ENCODE results near the gene NEO1. TPM values are rescaled to one million over a fixed set of nuclear protein-coding genes. Genes with fewer than 3 reads are reported as not detected.

Gene NEO1
- total RNA-seq, 1 donor, result 55.4 TPM

DNA sequence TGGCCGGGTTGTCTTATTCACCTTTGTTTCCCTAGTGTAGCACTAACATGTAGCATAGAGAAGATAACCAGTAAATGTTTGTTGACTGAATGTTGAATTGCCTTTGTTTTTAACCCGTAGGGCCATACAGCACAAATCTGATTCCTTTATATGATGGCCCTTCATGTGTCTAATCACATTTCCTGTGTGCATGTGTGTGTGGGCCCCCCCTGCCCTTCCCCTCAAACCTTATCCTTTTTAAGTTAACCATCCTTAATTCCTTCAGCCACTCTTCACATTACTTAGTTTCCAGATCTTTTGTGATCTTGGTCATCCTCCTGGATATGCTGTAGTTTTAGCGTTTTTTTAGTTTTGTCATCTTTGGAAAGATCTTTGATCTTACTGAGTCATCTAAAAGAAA, 4.2 kb downstream of the NEO1 start:
- no peak overlapping the region for H3K4me3 ChIP-seq (ENCODE audit: insufficient read depth, low read length)
- H3K4me1 ChIP-seq (ENCODE audit: insufficient read depth, low read length), result peaks cover 5% of the 10 kb centered on the region
- no peak overlapping the region for H2AFZ ChIP-seq (ENCODE audit: low read length)
- TF ChIP-seq, protein P1, sequence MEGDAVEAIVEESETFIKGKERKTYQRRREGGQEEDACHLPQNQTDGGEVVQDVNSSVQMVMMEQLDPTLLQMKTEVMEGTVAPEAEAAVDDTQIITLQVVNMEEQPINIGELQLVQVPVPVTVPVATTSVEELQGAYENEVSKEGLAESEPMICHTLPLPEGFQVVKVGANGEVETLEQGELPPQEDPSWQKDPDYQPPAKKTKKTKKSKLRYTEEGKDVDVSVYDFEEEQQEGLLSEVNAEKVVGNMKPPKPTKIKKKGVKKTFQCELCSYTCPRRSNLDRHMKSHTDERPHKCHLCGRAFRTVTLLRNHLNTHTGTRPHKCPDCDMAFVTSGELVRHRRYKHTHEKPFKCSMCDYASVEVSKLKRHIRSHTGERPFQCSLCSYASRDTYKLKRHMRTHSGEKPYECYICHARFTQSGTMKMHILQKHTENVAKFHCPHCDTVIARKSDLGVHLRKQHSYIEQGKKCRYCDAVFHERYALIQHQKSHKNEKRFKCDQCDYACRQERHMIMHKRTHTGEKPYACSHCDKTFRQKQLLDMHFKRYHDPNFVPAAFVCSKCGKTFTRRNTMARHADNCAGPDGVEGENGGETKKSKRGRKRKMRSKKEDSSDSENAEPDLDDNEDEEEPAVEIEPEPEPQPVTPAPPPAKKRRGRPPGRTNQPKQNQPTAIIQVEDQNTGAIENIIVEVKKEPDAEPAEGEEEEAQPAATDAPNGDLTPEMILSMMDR (IDR thresholded peaks at IDR 0.05; ENCODE audit: extremely low read depth, low read depth, low read length), result no peak
- no peak overlapping the region for H3K4me2 ChIP-seq (ENCODE audit: insufficient read depth, low read length)
- H3K9me3 ChIP-seq (ENCODE audit: low read depth, low read length), result no peaks in the 10 kb centered on the region
- H4K20me1 ChIP-seq (ENCODE audit: insufficient read depth, low read length), result peaks cover 4% of the 10 kb centered on the region
- H3K36me3 ChIP-seq (ENCODE audit: insufficient read depth, low read length), result no peaks in the 10 kb centered on the region
- peaks cover 26% of the 10 kb centered on the region for H3K27me3 ChIP-seq (ENCODE audit: insufficient read depth, low read length)
- H3K27ac ChIP-seq (ENCODE audit: low read depth, low read length), result no peak overlapping the region
- peak; percentile 23 for DNase-seq (ENCODE audit: insufficient read length, low spot score, missing footprints)
- H3K79me2 ChIP-seq (ENCODE audit: insufficient read depth, low read length), result no peaks in the 10 kb centered on the region

DNA sequence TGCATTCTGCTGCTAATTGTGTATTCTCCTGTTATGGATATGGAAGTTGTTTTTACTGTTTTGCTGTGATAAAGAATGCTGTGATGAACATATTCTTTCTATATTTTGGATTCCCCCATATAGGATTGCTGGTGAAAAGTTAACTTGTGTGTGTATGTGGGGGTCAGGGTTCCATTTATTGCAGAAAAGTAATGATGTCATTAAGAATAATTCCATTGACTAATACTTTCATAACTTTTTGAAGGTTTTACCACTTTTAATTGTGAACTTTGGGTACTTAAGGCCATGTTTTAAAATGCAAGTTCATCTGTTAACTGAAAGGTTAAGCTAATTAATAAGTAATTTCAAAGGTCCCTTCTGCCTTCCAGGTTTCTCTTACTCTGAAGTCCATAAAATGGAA, 6.2 kb downstream of the NEO1 start:
- no peak overlapping the region for H2AFZ ChIP-seq (ENCODE audit: low read length)
- TF ChIP-seq, protein P1 (IDR thresholded peaks at IDR 0.05; ENCODE audit: extremely low read depth, low read depth, low read length), result no peak
- H3K4me2 ChIP-seq (ENCODE audit: insufficient read depth, low read length), result no peak overlapping the region
- no peaks in the 10 kb centered on the region for H3K4me1 ChIP-seq (ENCODE audit: insufficient read depth, low read length)
- no peaks in the 10 kb centered on the region for H3K9me3 ChIP-seq (ENCODE audit: low read depth, low read length)
- H3K4me3 ChIP-seq (ENCODE audit: insufficient read depth, low read length), result no peak overlapping the region
- H3K79me2 ChIP-seq (ENCODE audit: insufficient read depth, low read length), result no peaks in the 10 kb centered on the region
- H3K27ac ChIP-seq (ENCODE audit: low read depth, low read length), result no peak overlapping the region
- peaks cover 28% of the 10 kb centered on the region for H3K27me3 ChIP-seq (ENCODE audit: insufficient read depth, low read length)
- peaks cover 4% of the 10 kb centered on the region for H4K20me1 ChIP-seq (ENCODE audit: insufficient read depth, low read length)
- DNase-seq (ENCODE audit: insufficient read length, low spot score, missing footprints), result no peak
- no peaks in the 10 kb centered on the region for H3K36me3 ChIP-seq (ENCODE audit: insufficient read depth, low read length)

DNA sequence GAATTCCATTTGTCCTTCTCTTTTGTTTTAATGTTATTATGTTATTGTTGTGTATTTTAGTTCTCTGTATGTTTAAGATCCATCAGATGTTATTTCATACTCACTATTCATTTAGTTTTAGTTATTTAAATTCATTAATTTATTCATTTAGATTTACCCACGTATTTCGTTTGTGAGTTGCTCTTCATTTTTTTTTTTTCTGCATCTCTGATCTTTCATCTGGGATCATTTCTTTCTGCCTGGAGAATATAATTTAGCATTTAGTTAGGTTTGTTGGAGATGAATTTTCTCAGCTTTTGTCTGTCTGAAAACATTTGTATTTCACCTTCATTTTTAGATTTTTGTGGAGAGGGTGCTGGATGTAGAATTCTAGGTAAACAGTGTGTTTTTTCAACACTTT, 12.9 kb downstream of the NEO1 start:
- no peaks in the 10 kb centered on the region for H3K9me3 ChIP-seq (ENCODE audit: low read depth, low read length)
- no peak overlapping the region for H3K4me3 ChIP-seq (ENCODE audit: insufficient read depth, low read length)
- peaks cover 11% of the 10 kb centered on the region for H3K27me3 ChIP-seq (ENCODE audit: insufficient read depth, low read length)
- no peaks in the 10 kb centered on the region for H3K4me1 ChIP-seq (ENCODE audit: insufficient read depth, low read length)
- no peaks in the 10 kb centered on the region for H3K79me2 ChIP-seq (ENCODE audit: insufficient read depth, low read length)
- H2AFZ ChIP-seq (ENCODE audit: low read length), result no peak overlapping the region
- H3K4me2 ChIP-seq (ENCODE audit: insufficient read depth, low read length), result no peak overlapping the region
- no peak overlapping the region for H3K27ac ChIP-seq (ENCODE audit: low read depth, low read length)
- H4K20me1 ChIP-seq (ENCODE audit: insufficient read depth, low read length), result no peaks in the 10 kb centered on the region
- TF ChIP-seq, protein P1 (IDR thresholded peaks at IDR 0.05; ENCODE audit: extremely low read depth, low read depth, low read length), result no peak
- no peaks in the 10 kb centered on the region for H3K36me3 ChIP-seq (ENCODE audit: insufficient read depth, low read length)
- no peak for DNase-seq (ENCODE audit: insufficient read length, low spot score, missing footprints)

DNA sequence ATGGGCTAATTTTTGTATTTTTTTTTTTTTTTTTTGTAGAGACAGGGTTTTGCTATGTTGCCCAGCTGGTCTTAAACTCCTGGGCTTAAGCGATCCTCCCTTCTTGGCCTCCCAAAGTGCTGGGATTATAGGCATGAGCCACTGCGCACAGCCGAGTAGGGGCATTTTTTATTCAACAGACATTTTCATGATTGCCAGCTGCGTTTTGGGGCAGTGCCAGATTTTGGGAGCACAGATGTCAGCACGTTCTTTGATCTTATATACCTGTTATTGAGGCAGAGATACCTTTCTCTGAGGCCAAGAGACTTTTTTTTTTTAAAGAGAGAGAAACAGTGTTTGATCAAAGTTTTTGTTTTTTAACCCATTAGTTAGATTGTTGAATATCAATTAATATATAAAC, 16.8 kb downstream of the NEO1 start:
- H3K27me3 ChIP-seq (ENCODE audit: insufficient read depth, low read length), result peaks cover 5% of the 10 kb centered on the region
- H3K4me3 ChIP-seq (ENCODE audit: insufficient read depth, low read length), result no peak overlapping the region
- no peak overlapping the region for H3K27ac ChIP-seq (ENCODE audit: low read depth, low read length)
- no peaks in the 10 kb centered on the region for H3K9me3 ChIP-seq (ENCODE audit: low read depth, low read length)
- H2AFZ ChIP-seq (ENCODE audit: low read length), result no peak overlapping the region
- TF ChIP-seq, protein P1 (IDR thresholded peaks at IDR 0.05; ENCODE audit: extremely low read depth, low read depth, low read length), result no peak
- H3K79me2 ChIP-seq (ENCODE audit: insufficient read depth, low read length), result no peaks in the 10 kb centered on the region
- no peaks in the 10 kb centered on the region for H3K4me1 ChIP-seq (ENCODE audit: insufficient read depth, low read length)
- no peak for DNase-seq (ENCODE audit: insufficient read length, low spot score, missing footprints)
- H3K4me2 ChIP-seq (ENCODE audit: insufficient read depth, low read length), result no peak overlapping the region
- H3K36me3 ChIP-seq (ENCODE audit: insufficient read depth, low read length), result no peaks in the 10 kb centered on the region
- no peaks in the 10 kb centered on the region for H4K20me1 ChIP-seq (ENCODE audit: insufficient read depth, low read length)

Measured in osteoblast (primary cell).